PC-3 (cell line): ENCODE results near the gene RASSF5. TPM values are rescaled to one million over a fixed set of nuclear protein-coding genes. Genes with fewer than 3 reads are reported as not detected.
"Not testable (repeated sequence)": the region's sequence is repeated elsewhere in the genome, so short reads cannot be mapped to it uniquely, and the experiment has no call there.

Experiments
- ATAC-seq: fragments of 200-7000 bp; cut with Tn5 transposase; 2 replicates; pipeline ENCODE4 v1.9.1; 2020; ENCODE audit warnings: mild to moderate bottlenecking, moderate library complexity
- BruUV-seq: library from RNA; stranded (reverse); fragments of 400-500 nt; replicated peaks from 2 replicates; lab custom pipeline; 2021; lab: Mats Ljungman, UMichigan
- CTCF ChIA-PET: fragments of 300-600 bp; sonication (Branson Sonifier 250); formaldehyde crosslinking; loops from one replicate; lab custom pipeline; 2022; ENCODE audit warnings: antibody characterized with exemption; lab: Charles Lee
- POLR2A ChIA-PET: fragments of 300-600 bp; sonication (Branson Sonifier 250); formaldehyde crosslinking; loops from one replicate; lab custom pipeline; 2022; ENCODE audit warnings: antibody characterized with exemption; ENCODE audit not compliant: unreplicated experiment; lab: Charles Lee
- DNase-seq: peaks from one replicate; pipeline ENCODE4 v3.0.0-alpha.2; 2015
- H2AFZ ChIP-seq: fragments of 300-600 bp; sonication (generic); 2 replicates; pipeline ENCODE4 v1.6.0; 2016; ENCODE audit warnings: antibody characterized with exemption, low read length
- H3F3A ChIP-seq: fragments of 300-600 bp; sonication (generic); one replicate; pipeline ENCODE4 v1.6.0; 2017; ENCODE audit warnings: antibody characterized with exemption, low read length, control low read depth, mild to moderate bottlenecking; ENCODE audit not compliant: unreplicated experiment
- H3K27ac ChIP-seq: fragments of 300-600 bp; sonication (generic); 2 replicates; pipeline ENCODE4 v1.5.1; 2016; ENCODE audit warnings: mild to moderate bottlenecking, low read length
- H3K27me3 ChIP-seq: fragments of 300-600 bp; sonication (generic); 2 replicates; pipeline ENCODE4 v1.6.1; 2016; ENCODE audit warnings: low read length, mixed read lengths
- H3K36me3 ChIP-seq: fragments of 300-600 bp; sonication (generic); 2 replicates; pipeline ENCODE4 v1.6.1; 2016; ENCODE audit warnings: low read depth, mixed run types, low read length, mixed read lengths
- H3K4me1 ChIP-seq: fragments of 300-600 bp; sonication (generic); 2 replicates; pipeline ENCODE4 v1.5.1; 2016; ENCODE audit warnings: low read length; ENCODE audit not compliant: insufficient read depth
- H3K4me2 ChIP-seq: fragments of 300-600 bp; sonication (generic); 2 replicates; pipeline ENCODE4 v1.6.0; 2016; ENCODE audit warnings: low read length
- H3K4me3 ChIP-seq: fragments of 300-600 bp; sonication (generic); 2 replicates; pipeline ENCODE4 v1.5.1; 2016; ENCODE audit warnings: mild to moderate bottlenecking, low read length, mixed read lengths
- H3K79me2 ChIP-seq: fragments of 300-600 bp; sonication (generic); 2 replicates; pipeline ENCODE4 v1.6.1; 2017; ENCODE audit warnings: low read length, mixed read lengths
- H3K9ac ChIP-seq: fragments of 300-600 bp; sonication (generic); 2 replicates; pipeline ENCODE4 v1.6.0; 2016; ENCODE audit warnings: mild to moderate bottlenecking, low read length
- H3K9me2 ChIP-seq: fragments of 300-600 bp; sonication (generic); replicated peaks from 2 replicates; pipeline ENCODE4 v1.6.1; 2016; ENCODE audit warnings: mixed run types, low read length, mixed read lengths
- H3K9me3 ChIP-seq: fragments of 300-600 bp; sonication (generic); 2 replicates; pipeline ENCODE4 v1.6.1; 2016; ENCODE audit warnings: low read length, mixed read lengths
- H4K20me1 ChIP-seq: fragments of 300-600 bp; sonication (generic); 2 replicates; pipeline ENCODE4 v1.6.1; 2016; ENCODE audit warnings: low read length, mixed read lengths
- EZH2 ChIP-seq: fragments of 300-600 bp; sonication (generic); IDR thresholded peaks from one replicate; pipeline ENCODE4 v1.6.1; 2017; ENCODE audit warnings: antibody characterized with exemption, mild to moderate bottlenecking, low read length; ENCODE audit not compliant: unreplicated experiment
- EZH2phosphoT487 ChIP-seq: fragments of 300-600 bp; sonication (generic); IDR thresholded peaks from 2 replicates; pipeline ENCODE4 v1.6.1; 2018; ENCODE audit warnings: mild to moderate bottlenecking, antibody characterized with exemption, low read length, borderline replicate concordance
- intact Hi-C: fragments of 100-400 bp; cut with micrococcal nuclease; formaldehyde crosslinking; loops from 2 replicates; pipeline ENCODE4 v1.9.0; 2023
- total RNA-seq: library from RNA; depleted of rRNA; stranded (reverse); fragments of >200 nt; gene quantifications from 2 replicates; pipeline ENCODE4 v1.2.3, GENCODE V29; 2014
- TF ChIP-seq, protein P1 (sequence below): fragments of 300-600 bp; sonication (generic); conservative IDR thresholded peaks from 2 replicates; pipeline ENCODE4 v1.5.1; 2017; ENCODE audit warnings: antibody characterized with exemption, low read depth, mild to moderate bottlenecking, low read length

RASSF5 gene
- total RNA-seq, 1 experiment from 2014 or later: 15.5 TPM

DNA sequence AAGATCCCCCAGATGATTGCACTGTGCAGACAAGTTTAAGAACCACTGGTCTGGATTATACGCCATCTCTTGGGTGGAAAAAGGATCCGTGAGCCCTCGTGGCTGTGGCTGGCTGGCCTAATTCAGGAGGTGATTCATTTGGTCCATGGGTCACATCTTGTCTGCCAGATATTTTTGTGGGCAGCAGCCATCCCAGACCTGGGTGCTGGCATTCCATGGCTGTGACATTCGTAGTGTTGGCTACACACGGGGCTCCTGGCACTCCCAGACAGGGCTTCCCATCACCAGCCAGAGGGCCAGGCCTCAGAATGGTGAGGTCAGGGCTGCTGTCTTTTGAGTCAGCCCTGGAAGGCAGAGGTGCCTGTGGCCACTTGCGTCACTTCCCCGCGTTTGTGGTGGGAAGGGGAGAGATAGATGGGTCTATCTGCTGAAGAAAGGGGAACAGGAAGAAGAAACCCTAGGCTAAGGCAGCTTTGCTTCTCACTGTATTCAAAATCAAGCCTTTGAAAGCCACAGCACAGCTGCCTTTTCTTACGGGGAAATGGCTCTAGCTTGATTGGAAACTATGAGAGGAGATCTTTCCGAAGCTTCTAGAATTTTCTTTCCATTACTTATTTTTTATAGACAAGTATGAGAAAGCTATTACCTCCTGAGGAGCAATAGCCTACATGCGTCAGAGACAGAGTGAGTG is 72.6 kb downstream of the RASSF5 start:
- no peaks in the 10 kb centered on the region for H3K9me2 ChIP-seq
- ChIA-PET CTCF (interaction anchor here (0.7 kb wide), 1 partner anchor 23 kb away, joined by 3 read pairs; no protein-coding TSS in a partner anchor), POLR2A (interaction anchor here (0.6 kb wide), 1 partner anchor 737 kb away, joined by 3 read pairs; no protein-coding TSS in a partner anchor)
- no peaks in the 10 kb centered on the region for H3K27me3 ChIP-seq
- intact Hi-C loops: no loop called here
- no peak overlapping the region for H3K9ac ChIP-seq
- H3K36me3 ChIP-seq: no peaks in the 10 kb centered on the region
- H3F3A ChIP-seq: peaks cover 3% of the 10 kb centered on the region
- no peaks in the 10 kb centered on the region for H3K79me2 ChIP-seq
- peak overlapping the region; percentile 40 for H3K27ac ChIP-seq
- H2AFZ ChIP-seq: no peak overlapping the region
- no peak overlapping the region for H3K4me3 ChIP-seq
- BruUV-seq: no TSS peak
- H3K4me1 ChIP-seq: peaks cover 28% of the 10 kb centered on the region
- no peaks in the 10 kb centered on the region for H4K20me1 ChIP-seq
- DNase-seq (peak; percentile 93), ATAC-seq (peak; percentile 85)
- no peak for TF ChIP-seq EZH2phosphoT487
- TF ChIP-seq, protein P1, sequence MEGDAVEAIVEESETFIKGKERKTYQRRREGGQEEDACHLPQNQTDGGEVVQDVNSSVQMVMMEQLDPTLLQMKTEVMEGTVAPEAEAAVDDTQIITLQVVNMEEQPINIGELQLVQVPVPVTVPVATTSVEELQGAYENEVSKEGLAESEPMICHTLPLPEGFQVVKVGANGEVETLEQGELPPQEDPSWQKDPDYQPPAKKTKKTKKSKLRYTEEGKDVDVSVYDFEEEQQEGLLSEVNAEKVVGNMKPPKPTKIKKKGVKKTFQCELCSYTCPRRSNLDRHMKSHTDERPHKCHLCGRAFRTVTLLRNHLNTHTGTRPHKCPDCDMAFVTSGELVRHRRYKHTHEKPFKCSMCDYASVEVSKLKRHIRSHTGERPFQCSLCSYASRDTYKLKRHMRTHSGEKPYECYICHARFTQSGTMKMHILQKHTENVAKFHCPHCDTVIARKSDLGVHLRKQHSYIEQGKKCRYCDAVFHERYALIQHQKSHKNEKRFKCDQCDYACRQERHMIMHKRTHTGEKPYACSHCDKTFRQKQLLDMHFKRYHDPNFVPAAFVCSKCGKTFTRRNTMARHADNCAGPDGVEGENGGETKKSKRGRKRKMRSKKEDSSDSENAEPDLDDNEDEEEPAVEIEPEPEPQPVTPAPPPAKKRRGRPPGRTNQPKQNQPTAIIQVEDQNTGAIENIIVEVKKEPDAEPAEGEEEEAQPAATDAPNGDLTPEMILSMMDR: no peak
- no peak for TF ChIP-seq EZH2
- no peaks in the 10 kb centered on the region for H3K9me3 ChIP-seq
- peak overlapping the region; percentile 14 for H3K4me2 ChIP-seq

DNA sequence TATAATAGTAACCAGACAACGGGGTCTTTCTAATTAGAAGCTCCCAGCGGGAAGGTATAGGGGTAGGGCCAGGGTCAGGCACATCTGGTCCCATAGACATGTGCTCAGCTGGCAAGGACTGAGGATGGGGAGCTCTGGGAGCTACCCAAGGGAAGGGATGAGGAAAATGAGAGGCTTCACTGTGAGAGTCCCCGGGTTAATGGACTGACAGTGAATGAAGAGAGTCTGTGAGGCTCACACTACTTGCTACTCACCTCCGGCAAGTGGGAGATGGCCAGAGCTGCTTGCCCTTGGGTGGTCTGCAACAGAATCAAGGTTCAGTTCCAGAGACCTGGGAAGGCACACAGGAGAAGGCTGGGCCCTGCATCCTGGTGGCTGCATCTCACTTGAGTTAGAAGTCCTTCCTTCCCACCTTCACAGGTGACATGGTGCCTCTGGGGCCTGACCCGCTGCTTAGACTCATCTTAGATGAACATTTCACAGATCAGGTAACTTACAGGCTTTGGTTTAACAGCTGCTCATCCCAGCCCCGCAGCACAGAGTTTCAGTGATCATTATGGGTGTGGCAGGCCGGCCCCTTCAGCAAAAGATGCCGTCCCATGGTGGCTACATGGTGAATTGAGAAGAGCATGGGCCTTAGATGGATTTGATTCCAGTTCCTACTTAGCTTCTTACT is 73.2 kb downstream of the RASSF5 start:
- intact Hi-C loops: no loop called here
- H4K20me1 ChIP-seq: no peaks in the 10 kb centered on the region
- ChIA-PET CTCF (no interaction called here), POLR2A (no interaction called here)
- TF ChIP-seq, protein P1: no peak
- TF ChIP-seq EZH2phosphoT487: no peak
- TF ChIP-seq EZH2: no peak
- no peak overlapping the region for H3K9ac ChIP-seq
- ATAC-seq (no peak), DNase-seq (no peak)
- H3K4me2 ChIP-seq: peak overlapping the region; percentile 14
- H3K27me3 ChIP-seq: no peaks in the 10 kb centered on the region
- peak overlapping the region; percentile 40 for H3K27ac ChIP-seq
- no peaks in the 10 kb centered on the region for H3K9me3 ChIP-seq
- no peak overlapping the region for H3K4me3 ChIP-seq
- peaks cover 3% of the 10 kb centered on the region for H3F3A ChIP-seq
- no TSS peak for BruUV-seq
- peaks cover 28% of the 10 kb centered on the region for H3K4me1 ChIP-seq
- H3K79me2 ChIP-seq: no peaks in the 10 kb centered on the region
- no peaks in the 10 kb centered on the region for H3K36me3 ChIP-seq
- H3K9me2 ChIP-seq: no peaks in the 10 kb centered on the region
- H2AFZ ChIP-seq: no peak overlapping the region

DNA sequence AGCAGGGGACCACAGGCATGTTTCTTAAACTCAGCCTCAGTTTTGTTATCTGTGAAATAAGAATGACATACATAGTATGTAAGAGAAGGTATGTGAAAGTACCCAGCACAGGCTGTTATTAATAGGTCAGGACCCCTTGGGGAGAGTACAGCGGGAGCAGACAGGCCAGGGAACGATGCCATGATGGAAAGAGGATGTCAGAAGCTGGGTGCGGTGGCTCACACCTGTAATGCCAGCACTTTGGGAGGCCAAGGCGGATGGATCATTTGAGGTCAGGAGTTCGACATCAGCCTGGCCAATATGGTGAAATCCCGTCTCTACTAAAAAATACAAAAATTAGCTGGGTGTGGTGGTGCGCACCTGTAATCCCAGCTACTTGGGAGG is 73.8 kb downstream of the RASSF5 start:
- H4K20me1 ChIP-seq, H3K9ac ChIP-seq, H3K79me2 ChIP-seq, ATAC-seq, H3K9me3 ChIP-seq, H3K27me3 ChIP-seq, H3K36me3 ChIP-seq, H3K4me2 ChIP-seq, H3K27ac ChIP-seq, BruUV-seq, H3K9me2 ChIP-seq, intact Hi-C loops, DNase-seq, H3K4me3 ChIP-seq, H2AFZ ChIP-seq, H3F3A ChIP-seq: not testable (repeated sequence)
- ChIA-PET POLR2A (interaction anchor here (0.6 kb wide), 1 partner anchor 31 kb away, joined by 3 read pairs; the partner anchor contains the start of gene EIF2D), CTCF (interaction anchor here (0.6 kb wide), 1 partner anchor 78 kb away, joined by 4 read pairs; no protein-coding TSS in a partner anchor)
- peaks cover 34% of the 10 kb centered on the region for H3K4me1 ChIP-seq
